HG03520 (cell line): ENCODE data around the gene USP40.

Experiments used
- ATAC-seq: cut with Tn5 transposase; IDR thresholded peaks from one replicate; pipeline ENCODE4 v1.9.1; 2021; ENCODE audit warnings: mild to moderate bottlenecking, moderate library complexity; ENCODE audit not compliant: unreplicated experiment

Gene USP40

GRCh38 chr2:233430081-233430480 lies 136.5 kb downstream of the USP40 start:
- ATAC-seq = no peak

GRCh38 chr2:233429175-233429897 lies 137.2 kb downstream of the USP40 start:
- ATAC-seq = no peak

- ATAC-seq = no peak
Measured at GRCh38 chr2:233428438-233428837, 138.1 kb downstream of the USP40 start.

GRCh38 chr2:233428008-233428407 lies 138.6 kb downstream of the USP40 start:
- ATAC-seq = no peak

GRCh38 chr2:233426619-233427342 lies 139.8 kb downstream of the USP40 start:
- no peak for ATAC-seq
